ENCODE data around the gene NDOR1. TPM values are rescaled to one million over a fixed set of nuclear protein-coding genes. Genes with fewer than 3 reads are reported as not detected.

The NDOR1 gene
- total RNA-seq, 4 donors from 2014 or later, result 9.4 to 20.1 (median 14.3) TPM

DNA sequence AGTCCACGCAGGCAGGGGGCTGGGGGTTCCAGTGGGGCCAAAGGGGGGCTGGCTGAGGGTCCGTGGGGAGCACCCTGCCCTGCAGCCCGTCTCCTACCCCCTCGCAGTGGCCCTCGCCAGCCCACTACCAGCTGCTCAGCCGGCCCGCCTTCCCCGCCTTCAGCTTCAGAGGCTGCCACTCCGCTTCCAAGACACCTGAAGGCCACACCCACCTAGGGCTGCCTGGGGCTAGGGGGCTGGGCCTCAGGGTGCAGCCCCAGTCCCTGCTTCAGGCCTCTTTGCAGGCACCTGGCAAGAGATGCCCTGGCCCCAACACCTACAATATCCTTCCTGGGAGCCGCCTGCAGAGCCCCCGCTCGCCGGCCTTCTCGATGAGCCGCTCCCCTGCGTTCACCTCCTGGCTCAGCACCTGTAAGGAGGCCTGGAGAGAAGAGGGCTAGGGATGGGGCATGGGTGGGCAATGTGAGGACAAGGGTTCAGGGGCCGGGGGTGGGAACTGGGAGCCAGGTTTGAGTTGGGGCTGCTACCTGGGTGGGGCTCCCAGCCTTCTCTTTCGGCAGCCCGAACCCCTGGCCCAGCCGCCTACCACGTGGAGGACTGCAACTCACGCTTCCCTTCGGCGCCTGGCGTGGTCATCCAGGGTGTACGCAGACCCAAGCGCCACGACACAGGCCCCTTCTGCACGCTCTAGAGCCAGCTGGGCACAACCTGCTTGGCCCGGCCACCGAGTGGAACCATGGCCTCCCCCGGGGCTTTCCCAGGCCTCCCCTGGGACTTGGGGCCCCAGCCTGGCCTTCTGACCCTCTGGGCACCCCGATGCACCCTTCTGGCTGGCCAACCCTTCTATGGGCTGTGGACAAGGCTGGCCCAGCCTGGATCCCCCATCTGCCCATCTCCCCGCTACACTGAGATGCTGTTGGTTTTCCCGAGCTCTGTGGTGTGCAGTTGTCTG lies 47.3 kb downstream of the NDOR1 start:
- H3K36me3 ChIP-seq, result peaks cover 0 to 15% (median 5%) of the 10 kb centered on the region in 3 donors
- DNase-seq (ENCODE audit: low spot score in 2 of 2), result no peak
- no peak for TF ChIP-seq EP300 (IDR thresholded peaks at IDR 0.05)
- no peak for TF ChIP-seq POLR2A (IDR thresholded peaks at IDR 0.05)
- no peak for TF ChIP-seq CTCF (IDR thresholded peaks at IDR 0.05)
- no peak overlapping the region for H3K4me3 ChIP-seq
- WGBS, 2 donors, result 81 to 92% methylated on average over 22 to 28 of the region's 35 CpGs
- H3K27ac ChIP-seq, result no peak overlapping the region
- H3K4me1 ChIP-seq, result peaks cover 0 to 38% (median 22%) of the 10 kb centered on the region in 4 donors
- H3K27me3 ChIP-seq, result no peaks in the 10 kb centered on the region
- no peaks in the 10 kb centered on the region for H3K9me3 ChIP-seq

- Histone ChIP-seq H3K4me1 (peaks cover 0 to 38% (median 22%) of the 10 kb centered on the region in 4 donors), H3K9me3 (no peaks in the 10 kb centered on the region), H3K36me3 (peaks cover 0 to 26% (median 5%) of the 10 kb centered on the region in 3 donors), H3K27me3 (no peaks in the 10 kb centered on the region), H3K4me3 (peak overlapping the region; percentile 72 to 100 (median 89)), H3K27ac (peak overlapping the region in 3 of 4 donors; percentile 84 to 87 (median 87))
- no peak for DNase-seq (ENCODE audit: low spot score in 2 of 2)
- 50 to 58% methylated on average over 16 to 18 of the region's 21 CpGs for WGBS, 2 donors
- TF ChIP-seq CTCF (IDR thresholded peaks at IDR 0.05) (no peak), EP300 (IDR thresholded peaks at IDR 0.05) (no peak), POLR2A (IDR thresholded peaks at IDR 0.05) (no peak)
Observed at GRCh38 chr9:137253717-137254623, 48.5 kb downstream of the NDOR1 start.

DNA sequence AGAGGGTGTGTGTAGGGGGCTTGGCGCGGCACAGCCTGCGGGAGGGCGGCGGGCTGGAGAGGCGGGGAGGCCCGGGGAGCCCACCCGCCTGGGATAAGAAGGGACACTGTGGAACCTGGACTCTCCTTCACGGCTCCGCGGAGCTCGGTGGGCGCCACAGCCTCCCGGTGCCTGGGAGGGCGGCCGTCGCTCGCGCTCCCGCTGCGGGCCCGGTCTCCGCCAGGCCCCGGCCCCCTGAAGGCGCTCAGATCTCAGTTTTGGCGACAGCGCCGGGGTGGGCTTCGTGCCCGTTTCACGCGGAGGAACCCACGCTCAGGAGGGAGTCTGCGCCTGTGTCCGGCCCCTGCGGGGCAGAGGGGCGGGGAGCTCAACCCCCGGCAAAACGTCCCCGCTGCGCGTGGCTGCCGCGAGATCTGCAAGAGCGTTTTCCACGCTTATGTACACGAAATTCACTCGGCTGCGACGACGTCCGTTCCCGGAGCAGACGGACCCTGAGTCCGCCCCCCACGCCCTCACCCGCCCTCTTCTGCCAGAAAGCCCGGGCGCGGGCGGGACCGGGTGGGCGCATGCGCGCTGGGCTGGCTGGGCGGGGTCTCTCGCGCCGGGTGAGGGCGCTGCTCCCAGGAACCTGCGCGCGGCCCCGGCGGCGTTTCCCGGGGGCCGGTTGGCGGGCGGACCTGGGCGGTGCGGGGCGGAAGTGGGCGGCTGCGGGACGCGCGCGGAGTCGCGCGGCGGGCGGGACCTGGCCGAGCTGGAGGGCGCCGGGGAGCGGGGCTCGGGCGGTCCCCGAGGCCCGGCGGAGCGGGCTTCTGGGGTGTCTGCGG lies 49.3 kb downstream of the NDOR1 start, which contains the start of gene NELFB:
NELFB (plus strand) TSS at position 704 of the 824 bp plus-strand sequence.
- Histone ChIP-seq H3K36me3 (peaks cover 0 to 31% (median 5%) of the 10 kb centered on the region in 3 donors), H3K9me3 (no peaks in the 10 kb centered on the region), H3K27me3 (no peaks in the 10 kb centered on the region), H3K27ac (peak within 1 kb of the TSS; percentile 67 to 87 (median 86)), H3K4me3 (peak within 1 kb of the TSS; percentile 72 to 100 (median 98)), H3K4me1 (peaks cover 0 to 38% (median 22%) of the 10 kb centered on the region in 4 donors)
- DNase-seq (ENCODE audit: low spot score in 2 of 2), result peak; percentile 77 to 84
- TF ChIP-seq POLR2A (IDR thresholded peaks at IDR 0.05) (peak in 1 of 2 donors; percentile 58), CTCF (IDR thresholded peaks at IDR 0.05) (peak in 3 of 5 experiments; percentile 9 to 59 (median 15)), EP300 (IDR thresholded peaks at IDR 0.05) (peak; percentile 37 to 65)
- 1 to 3% methylated on average over 39 to 48 of the region's 105 CpGs for WGBS, 2 donors

DNA sequence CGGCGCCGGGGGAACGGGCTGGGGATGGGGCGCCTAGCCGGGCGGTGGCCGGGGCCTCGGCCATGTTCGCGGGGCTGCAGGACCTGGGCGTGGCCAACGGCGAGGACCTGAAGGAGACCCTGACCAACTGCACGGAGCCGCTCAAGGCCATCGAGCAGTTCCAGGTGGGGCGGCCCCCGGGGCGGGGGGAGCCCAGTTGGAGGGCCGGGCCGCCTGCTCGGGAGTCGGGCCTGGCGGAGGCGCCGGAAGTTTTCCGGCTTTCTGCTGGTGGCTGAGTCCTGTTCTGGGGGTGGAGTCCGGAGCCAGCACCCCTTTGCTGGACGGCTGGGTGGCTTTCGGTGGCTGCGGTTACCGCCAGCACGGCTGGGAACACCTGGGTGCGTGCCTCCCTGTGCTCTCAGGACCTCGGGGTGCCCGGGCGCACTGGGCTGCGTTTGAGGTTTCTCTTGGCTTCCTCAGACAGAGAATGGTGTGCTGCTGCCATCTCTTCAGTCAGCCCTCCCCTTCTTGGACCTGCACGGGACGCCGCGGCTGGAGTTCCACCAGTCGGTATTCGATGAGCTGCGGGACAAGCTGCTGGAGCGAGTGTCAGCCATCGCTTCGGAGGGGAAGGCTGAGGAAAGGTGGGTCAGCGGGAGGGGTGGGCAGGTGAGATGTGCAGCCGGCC lies 50.1 kb downstream of the NDOR1 start:
- H3K27me3 ChIP-seq, result no peaks in the 10 kb centered on the region
- peak overlapping the region; percentile 72 to 100 (median 98) for H3K4me3 ChIP-seq
- 4 to 6% methylated on average over 22 to 34 of the region's 51 CpGs for WGBS, 2 donors
- TF ChIP-seq EP300 (IDR thresholded peaks at IDR 0.05) (no peak), POLR2A (IDR thresholded peaks at IDR 0.05) (no peak), CTCF (IDR thresholded peaks at IDR 0.05) (no peak)
- H3K4me1 ChIP-seq, result peaks cover 0 to 33% (median 22%) of the 10 kb centered on the region in 4 donors
- DNase-seq (ENCODE audit: low spot score in 2 of 2), result no peak
- H3K36me3 ChIP-seq, result peaks cover 0 to 33% (median 5%) of the 10 kb centered on the region in 3 donors
- H3K27ac ChIP-seq, result peak overlapping the region in 3 of 4 donors; percentile 64 to 84 (median 84)
- H3K9me3 ChIP-seq, result no peaks in the 10 kb centered on the region
